Body of pancreas (tissue), 4 donors: Measurements from ENCODE around the gene PDE4D. TPM values are rescaled to one million over a fixed set of nuclear protein-coding genes. Genes with fewer than 3 reads are reported as not detected.

Experiments
- ATAC-seq: fragments of 150-250 bp; one replicate; pipeline ENCODE4 v1.9.1; 2016
- DNase-seq, 4 donors: peaks; one replicate each; pipeline ENCODE4 v3.0.0-alpha.2; 2019
- H3K27ac ChIP-seq, 4 donors: fragments of 200-600 bp; sonication (generic); 1 replicate in 3 of 4; 2 replicates in 1 of 4; pipeline versions ENCODE4 v1.5.1 to v1.6.1; 2016 to 2019; ENCODE audit warnings: mild to moderate bottlenecking in 1 of 4, mixed read lengths in 1 of 4, moderate library complexity in 1 of 4
- H3K27me3 ChIP-seq, 2 donors: fragments of 200-600 bp; sonication (generic); one replicate each; pipeline ENCODE4 v1.6.0; 2016; ENCODE audit warnings: mild to moderate bottlenecking in 1 of 2
- H3K36me3 ChIP-seq, 2 donors: fragments of 200-600 bp; sonication (generic); replicated peaks in 1 of 2; 2 replicates each; pipeline ENCODE4 v1.5.1; 2016; ENCODE audit warnings: low read depth in 2 of 2; ENCODE audit not compliant: insufficient read depth in 1 of 2
- H3K4me1 ChIP-seq: fragments of 200-600 bp; sonication (generic); one replicate; pipeline ENCODE4 v1.6.0; 2016
- H3K4me3 ChIP-seq, 2 donors: fragments of 200-600 bp; sonication (generic); 1 replicate in 1 of 2; 2 replicates in 1 of 2; pipeline ENCODE4 v1.5.1; 2016 to 2019
- H3K9me3 ChIP-seq, 3 donors: fragments of 200-600 bp; sonication (generic); 1 replicate in 2 of 3; 2 replicates in 1 of 3; pipeline ENCODE4 v1.5.1; 2016
- POLR2A ChIP-seq, 3 donors: fragments of 450-650 bp; IDR thresholded peaks; one replicate each; pipeline ENCODE4 v1.6.1; 2016; ENCODE audit warnings: antibody characterized with exemption in 3 of 3, mild to moderate bottlenecking in 2 of 3
- WGBS, 2 donors: methylation state at CpG; one replicate each; pipeline ENCODE4 v1.1.5; 2017; 5-methylcytosine and 5-hydroxymethylcytosine counted together
- intact Hi-C: fragments of 100-400 bp; cut with DNase I; formaldehyde crosslinking; loops from one replicate; pipeline ENCODE4 v1.15.1; 2023
- total RNA-seq, 2 donors: library from RNA; depleted of rRNA; stranded (reverse); fragments of >200 nt; gene quantifications; one replicate each; pipeline ENCODE4 v1.1.0, GENCODE V29; 2016
- TF ChIP-seq, protein P1 (sequence below), 7 experiments: fragments of 450-650 bp in 4 of 7; fragments of 200-600 bp in 3 of 7; sonication (generic) in 3 of 7; IDR thresholded peaks; one replicate each; pipeline ENCODE4 v1.5.1; 2016 to 2019; ENCODE audit warnings: antibody characterized with exemption in 7 of 7

PDE4D gene
- total RNA-seq, 2 donors from 2014 or later: 8.6 to 9.2 TPM

DNA sequence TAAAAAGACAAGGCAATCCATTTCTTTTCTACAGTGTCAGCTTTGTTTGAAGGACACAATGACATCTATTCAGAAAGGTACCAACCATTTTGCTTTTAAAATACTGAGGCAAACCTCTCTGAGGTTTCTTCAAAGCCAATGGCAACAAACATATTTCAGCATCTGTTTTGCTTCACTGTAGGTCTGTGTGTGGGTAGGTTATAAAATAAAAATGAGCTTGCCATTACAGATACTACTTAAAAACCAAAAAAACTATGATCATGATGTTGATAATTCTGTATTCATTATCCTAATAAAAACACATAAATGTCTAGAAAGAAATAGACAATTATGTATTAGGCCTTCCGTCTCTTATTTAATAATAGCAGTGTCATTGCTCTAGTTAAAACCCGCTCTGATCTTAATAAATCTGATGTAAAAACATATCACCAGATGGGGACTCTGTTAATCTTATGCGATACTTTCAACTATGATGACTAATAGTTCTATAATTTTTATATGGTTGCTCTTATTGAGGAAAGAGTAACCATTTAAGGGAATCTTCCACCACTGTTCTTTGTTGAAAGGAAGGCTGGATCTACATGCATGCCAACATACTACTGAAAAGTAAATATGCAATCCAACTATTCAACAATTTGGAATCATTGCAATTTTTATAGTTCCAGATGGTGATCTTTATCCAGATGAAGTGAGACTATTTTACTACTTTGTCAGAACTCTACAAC lies 647.2 kb downstream of the PDE4D start:
- peaks cover 6% of the 10 kb centered on the region for H3K4me1 ChIP-seq
- 62 to 79% methylated on average over 3 of the region's 3 CpGs for WGBS, 2 donors
- no peaks in the 10 kb centered on the region for H3K27me3 ChIP-seq
- ATAC-seq (no peak), DNase-seq (no peak)
- H3K27ac ChIP-seq: no peak overlapping the region
- TF ChIP-seq, protein P1, sequence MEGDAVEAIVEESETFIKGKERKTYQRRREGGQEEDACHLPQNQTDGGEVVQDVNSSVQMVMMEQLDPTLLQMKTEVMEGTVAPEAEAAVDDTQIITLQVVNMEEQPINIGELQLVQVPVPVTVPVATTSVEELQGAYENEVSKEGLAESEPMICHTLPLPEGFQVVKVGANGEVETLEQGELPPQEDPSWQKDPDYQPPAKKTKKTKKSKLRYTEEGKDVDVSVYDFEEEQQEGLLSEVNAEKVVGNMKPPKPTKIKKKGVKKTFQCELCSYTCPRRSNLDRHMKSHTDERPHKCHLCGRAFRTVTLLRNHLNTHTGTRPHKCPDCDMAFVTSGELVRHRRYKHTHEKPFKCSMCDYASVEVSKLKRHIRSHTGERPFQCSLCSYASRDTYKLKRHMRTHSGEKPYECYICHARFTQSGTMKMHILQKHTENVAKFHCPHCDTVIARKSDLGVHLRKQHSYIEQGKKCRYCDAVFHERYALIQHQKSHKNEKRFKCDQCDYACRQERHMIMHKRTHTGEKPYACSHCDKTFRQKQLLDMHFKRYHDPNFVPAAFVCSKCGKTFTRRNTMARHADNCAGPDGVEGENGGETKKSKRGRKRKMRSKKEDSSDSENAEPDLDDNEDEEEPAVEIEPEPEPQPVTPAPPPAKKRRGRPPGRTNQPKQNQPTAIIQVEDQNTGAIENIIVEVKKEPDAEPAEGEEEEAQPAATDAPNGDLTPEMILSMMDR (IDR thresholded peaks at IDR 0.05): no peak
- no peak for TF ChIP-seq POLR2A (IDR thresholded peaks at IDR 0.05)
- H3K9me3 ChIP-seq: no peaks in the 10 kb centered on the region
- intact Hi-C loops: no loop called here
- H3K36me3 ChIP-seq: no peaks in the 10 kb centered on the region
- H3K4me3 ChIP-seq: no peak overlapping the region

DNA sequence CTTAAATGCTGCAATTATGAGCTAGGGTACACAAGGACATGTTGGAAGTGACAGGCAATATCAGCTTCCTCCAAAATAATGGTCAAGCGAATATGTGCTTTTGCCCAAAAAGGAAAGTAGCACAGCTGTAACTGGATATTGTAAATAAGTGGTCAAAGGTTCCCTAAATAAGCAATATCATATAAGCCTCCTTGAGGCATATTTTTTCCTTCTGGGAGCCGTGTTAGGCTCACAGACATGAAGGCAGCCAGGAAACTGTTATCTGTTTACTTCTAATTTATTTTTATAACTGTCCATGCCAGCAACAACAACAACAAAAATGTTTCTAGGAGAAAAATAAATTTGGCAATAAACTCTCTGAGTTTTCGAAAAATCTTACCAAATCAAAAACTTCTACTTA lies 648.3 kb downstream of the PDE4D start:
- H3K4me1 ChIP-seq: peaks cover 6% of the 10 kb centered on the region
- TF ChIP-seq, protein P1 (IDR thresholded peaks at IDR 0.05): no peak
- no peak for TF ChIP-seq POLR2A (IDR thresholded peaks at IDR 0.05)
- no peak for ATAC-seq
- H3K9me3 ChIP-seq: no peaks in the 10 kb centered on the region
- intact Hi-C loops: no loop called here
- no peak overlapping the region for H3K4me3 ChIP-seq
- no peaks in the 10 kb centered on the region for H3K36me3 ChIP-seq
- no peaks in the 10 kb centered on the region for H3K27me3 ChIP-seq
- H3K27ac ChIP-seq: no peak overlapping the region
- DNase-seq: no peak
- WGBS, 2 donors: 22 to 41% methylated on average over 3 of the region's 3 CpGs

DNA sequence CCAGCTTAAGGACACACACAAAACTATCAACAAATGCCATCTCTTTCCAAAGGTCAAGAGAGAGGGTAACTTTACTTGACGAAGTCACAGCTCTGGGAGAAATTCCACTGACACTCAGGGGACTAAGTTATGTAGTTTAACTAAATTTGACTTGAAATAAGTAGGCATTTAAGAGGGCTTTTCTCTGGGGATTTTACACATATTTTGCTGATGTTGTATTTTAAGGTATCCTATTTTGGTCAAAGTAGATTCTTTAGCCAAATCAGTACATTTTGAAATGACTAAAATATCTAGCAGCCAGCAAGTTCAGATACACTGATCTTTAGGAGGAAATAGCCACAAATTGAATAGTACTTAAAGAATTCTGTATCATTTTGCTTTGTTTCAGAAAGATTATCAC lies 652.0 kb downstream of the PDE4D start:
- ATAC-seq: no peak

DNA sequence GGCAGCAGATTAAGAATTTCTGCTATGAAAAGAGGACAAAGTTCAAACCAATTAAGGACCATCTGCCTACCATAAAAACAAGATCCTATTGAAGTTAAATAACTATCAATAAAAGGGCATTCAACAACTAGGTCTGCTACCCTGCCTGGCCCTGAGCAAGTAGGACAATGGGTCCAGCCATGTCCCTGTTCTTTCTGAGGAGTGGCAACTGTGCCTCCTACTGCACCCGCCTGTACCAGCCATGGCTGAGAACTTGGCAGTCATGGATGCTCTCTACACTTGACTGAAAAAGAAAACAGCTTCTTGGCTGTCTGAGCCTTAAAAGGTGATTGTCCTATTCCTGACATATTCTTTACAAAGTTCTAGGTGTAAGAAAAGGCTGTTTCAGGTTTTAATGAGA lies 652.4 kb downstream of the PDE4D start:
- Histone ChIP-seq H3K27me3 (no peaks in the 10 kb centered on the region), H3K9me3 (no peaks in the 10 kb centered on the region), H3K4me3 (no peak overlapping the region), H3K36me3 (no peaks in the 10 kb centered on the region), H3K4me1 (peaks cover 6% of the 10 kb centered on the region), H3K27ac (no peak overlapping the region)
- WGBS, 2 donors: 95 to 100% methylated on average over 1 of the region's 1 CpG
- ATAC-seq (no peak), DNase-seq (no peak)
- TF ChIP-seq, protein P1 (IDR thresholded peaks at IDR 0.05): no peak
- no peak for TF ChIP-seq POLR2A (IDR thresholded peaks at IDR 0.05)
- intact Hi-C loops: no loop called here

More for the DNA sequence above, 652.0 kb downstream of the PDE4D start:
- no peak overlapping the region for H3K4me3 ChIP-seq
- TF ChIP-seq, protein P1 (IDR thresholded peaks at IDR 0.05): no peak
- no peak for TF ChIP-seq POLR2A (IDR thresholded peaks at IDR 0.05)
- intact Hi-C loops: no loop called here
- DNase-seq: no peak
- 58 to 79% methylated on average over 1 of the region's 1 CpG for WGBS, 2 donors
- no peak overlapping the region for H3K27ac ChIP-seq
- H3K4me1 ChIP-seq: peaks cover 6% of the 10 kb centered on the region
- H3K36me3 ChIP-seq: no peaks in the 10 kb centered on the region
- no peaks in the 10 kb centered on the region for H3K9me3 ChIP-seq
- H3K27me3 ChIP-seq: no peaks in the 10 kb centered on the region
